ENCODE results near the gene DLK1. TPM values are rescaled to one million over a fixed set of nuclear protein-coding genes. Genes with fewer than 3 reads are reported as not detected.

DLK1 gene
- total and polyA plus RNA-seq, 8 donors = 7.7 to 65.5 (median 15.2) TPM

GRCh38 chr14:100692256-100692655 lies 34.4 kb upstream of the DLK1 start:
- Histone ChIP-seq H3K36me3 (no peaks in the 10 kb centered on the region), H3K4me1 (no peaks in the 10 kb centered on the region), H3K4me3 (no peak overlapping the region), H3K27ac (no peak overlapping the region), H3K27me3 (no peaks in the 10 kb centered on the region), H3K9me3 (no peaks in the 10 kb centered on the region)
- 77 to 82% methylated on average over 6 of the region's 6 CpGs for WGBS, 2 donors
- intact Hi-C loops (cut with DNase I) = no loop called here
- no peak for ATAC-seq
- FAIRE-seq = no peak
- DNase-seq = no peak
- no peak for TF ChIP-seq CTCF (IDR thresholded peaks at IDR 0.05)

GRCh38 chr14:100692859-100693558 lies 33.7 kb upstream of the DLK1 start:
- 77 to 86% methylated on average over 27 of the region's 27 CpGs for WGBS, 2 donors
- FAIRE-seq (no peak), ATAC-seq (peak in 2 of 4 donors; percentile 8 to 39), DNase-seq (peak in 1 of 6 donors; percentile 31)
- TF ChIP-seq CTCF (IDR thresholded peaks at IDR 0.05) = no peak
- H3K27me3 ChIP-seq = no peaks in the 10 kb centered on the region
- no peaks in the 10 kb centered on the region for H3K36me3 ChIP-seq
- H3K27ac ChIP-seq = no peak overlapping the region
- H3K4me3 ChIP-seq = no peak overlapping the region
- intact Hi-C loops (cut with DNase I) = no loop called here
- H3K9me3 ChIP-seq = no peaks in the 10 kb centered on the region
- H3K4me1 ChIP-seq = no peaks in the 10 kb centered on the region

GRCh38 chr14:100693877-100694578 lies 32.7 kb upstream of the DLK1 start:
- FAIRE-seq (no peak), ATAC-seq (no peak), DNase-seq (peak in 1 of 6 donors; percentile 51)
- H3K9me3 ChIP-seq = no peaks in the 10 kb centered on the region
- H3K27ac ChIP-seq = no peak overlapping the region
- 55 to 66% methylated on average over 22 of the region's 23 CpGs for WGBS, 2 donors
- no peak overlapping the region for H3K4me3 ChIP-seq
- H3K27me3 ChIP-seq = no peaks in the 10 kb centered on the region
- intact Hi-C loops (cut with DNase I) = no loop called here
- TF ChIP-seq CTCF (IDR thresholded peaks at IDR 0.05) = no peak
- no peaks in the 10 kb centered on the region for H3K4me1 ChIP-seq
- H3K36me3 ChIP-seq = no peaks in the 10 kb centered on the region

- Histone ChIP-seq H3K9me3 (no peaks in the 10 kb centered on the region), H3K4me1 (no peaks in the 10 kb centered on the region), H3K27me3 (no peaks in the 10 kb centered on the region), H3K27ac (no peak overlapping the region), H3K4me3 (no peak overlapping the region), H3K36me3 (no peaks in the 10 kb centered on the region)
- ATAC-seq (no peak), FAIRE-seq (no peak), DNase-seq (peak in 2 of 6 donors; percentile 5 to 43)
- no peak for TF ChIP-seq CTCF (IDR thresholded peaks at IDR 0.05)
- intact Hi-C loops (cut with DNase I) = no loop called here
- 67 to 78% methylated on average over 17 of the region's 17 CpGs for WGBS, 2 donors
These were observed 31.9 kb upstream of the DLK1 start for GRCh38 chr14:100694579-100695422.

All from pancreas (tissue), 10 donors.